Fibroblast of skin of abdomen (primary cell): Measurements from ENCODE around the gene GPN2.

Source experiments
- DNase-seq: peaks from one replicate; pipeline ENCODE4 v3.0.0-alpha.2; 2013

GPN2 gene

DNA sequence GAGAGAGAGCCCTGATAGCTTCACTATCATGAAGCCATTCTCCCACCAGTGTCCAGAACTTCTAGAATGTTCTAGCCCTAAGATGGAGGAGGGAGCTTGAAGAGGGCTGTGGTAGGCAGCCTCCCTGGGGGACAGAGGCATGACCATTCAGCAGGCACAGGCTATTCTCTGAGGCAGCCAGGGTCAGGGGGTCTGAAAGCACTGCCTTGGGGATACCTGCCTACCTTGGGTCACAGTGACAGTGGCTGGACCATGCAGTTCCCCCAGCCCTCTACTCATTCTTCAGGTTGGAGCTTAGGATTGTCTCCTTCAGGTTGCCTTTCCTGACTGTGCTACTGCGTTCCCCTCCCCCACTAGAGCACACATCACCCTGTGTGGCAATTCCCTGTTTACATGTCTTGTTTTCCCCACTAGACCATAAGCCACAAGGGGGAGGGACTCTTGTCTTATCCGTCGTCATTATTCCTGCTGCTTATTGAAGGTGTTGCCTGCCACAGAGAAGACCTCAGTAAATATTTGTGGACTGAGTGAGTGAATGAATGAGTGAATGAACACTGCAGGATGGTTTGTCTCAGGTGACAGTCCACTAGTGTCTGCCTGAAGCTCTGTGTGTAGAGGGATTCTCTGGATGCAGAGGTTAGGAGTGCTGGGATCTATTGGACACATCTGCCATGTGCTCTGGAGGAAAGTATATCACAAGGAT, 58.4 kb downstream of the GPN2 start:
- DNase-seq = no peak

DNA sequence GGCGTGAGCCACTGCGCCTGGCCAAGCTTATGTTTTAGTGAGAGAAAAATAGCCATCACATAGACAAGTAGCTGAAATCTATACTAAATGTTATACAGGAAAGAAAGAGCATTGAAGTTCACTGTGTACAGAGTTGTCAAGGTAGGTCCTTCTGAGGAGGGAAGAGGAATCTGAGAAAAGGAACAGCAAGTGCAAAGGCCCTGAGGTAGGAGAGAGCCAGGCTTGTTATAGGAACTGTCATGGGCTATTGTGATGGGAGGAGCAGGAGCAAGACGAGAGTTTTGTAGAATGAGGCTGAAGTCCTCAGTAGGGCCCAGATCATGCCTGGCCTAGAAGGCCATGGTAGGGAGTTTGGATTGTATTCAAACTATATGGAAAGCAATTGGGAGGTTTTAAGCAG, 59.0 kb downstream of the GPN2 start:
- DNase-seq = no peak

- DNase-seq = no peak
Measured at GRCh38 chr1:26829184-26829911, 60.7 kb downstream of the GPN2 start.

- DNase-seq = no peak
Measured at GRCh38 chr1:26828411-26828991, 61.6 kb downstream of the GPN2 start.

DNA sequence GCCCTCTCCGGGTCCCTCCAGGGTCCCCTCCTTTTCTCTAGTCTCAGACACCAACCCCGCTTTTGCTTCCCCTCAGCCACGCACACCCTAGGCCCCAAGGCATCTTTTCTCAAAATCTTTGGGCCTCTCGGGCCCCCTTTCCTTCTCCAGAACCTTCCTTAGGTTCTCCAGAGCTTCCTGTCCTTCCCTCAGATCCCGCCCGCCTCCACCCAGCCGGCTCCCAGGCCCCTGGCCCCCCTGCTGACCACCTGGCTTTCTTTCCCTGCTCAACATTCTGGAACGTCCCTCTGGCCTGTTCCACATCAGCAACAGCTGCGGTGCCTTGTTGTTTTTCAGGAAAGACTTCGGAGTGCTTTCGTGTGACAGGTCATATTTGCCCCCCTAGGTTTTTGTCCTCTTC, 62.4 kb downstream of the GPN2 start:
- DNase-seq = no peak

DNA sequence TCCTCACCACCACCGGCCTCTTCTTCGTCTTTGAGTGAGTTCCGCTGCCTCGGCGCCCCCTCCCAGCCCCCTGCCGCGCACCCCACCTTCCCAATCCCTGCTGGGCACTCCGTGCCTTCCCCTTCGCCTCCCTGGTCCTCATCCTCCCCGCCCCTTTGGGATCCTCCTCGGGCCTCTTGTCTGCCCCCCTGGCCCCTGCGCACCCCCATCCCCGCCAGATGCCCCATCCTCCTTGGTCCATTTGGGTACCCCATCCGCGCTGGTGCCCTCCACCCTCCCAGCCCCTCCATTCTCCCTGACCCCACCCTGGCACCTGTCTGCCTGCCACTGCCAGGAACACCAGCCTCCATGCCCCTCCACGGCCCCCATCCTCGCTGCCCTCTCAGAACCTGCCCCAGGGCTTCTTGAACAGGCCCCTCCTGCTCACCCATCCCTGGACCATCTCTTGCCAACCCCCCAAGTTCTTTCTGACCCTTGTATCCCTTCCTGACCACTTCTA, 62.9 kb downstream of the GPN2 start:
- DNase-seq = no peak

GRCh38 chr1:26826261-26827105, 63.6 kb downstream of the GPN2 start, which contains the start of gene ZDHHC18:
ZDHHC18 (plus strand) TSS chr1:26826688; CDS start chr1:26826805, 117 bp downstream.
- DNase-seq = peak; percentile 64
